SKM-1 (cell line): ENCODE measurements around the gene LIF.
"Not testable (repeated sequence)": the region's sequence is repeated elsewhere in the genome, so short reads cannot be mapped to it uniquely, and the experiment has no call there.

ENCODE experiments used
- DNase-seq: peaks from one replicate; lab custom pipeline; 2025; ENCODE audit not compliant: unreplicated experiment; lab: John Stamatoyannopoulos, UW

LIF gene

GRCh38 chr22:30210235-30210909, 36.2 kb downstream of the LIF start:
- DNase-seq = no peak

- DNase-seq = no peak
Observed at GRCh38 chr22:30209642-30210041, 36.9 kb downstream of the LIF start.

- no peak for DNase-seq
Observed at GRCh38 chr22:30208631-30209603, 37.6 kb downstream of the LIF start.

GRCh38 chr22:30206944-30207343, 39.6 kb downstream of the LIF start:
- no peak for DNase-seq

DNA sequence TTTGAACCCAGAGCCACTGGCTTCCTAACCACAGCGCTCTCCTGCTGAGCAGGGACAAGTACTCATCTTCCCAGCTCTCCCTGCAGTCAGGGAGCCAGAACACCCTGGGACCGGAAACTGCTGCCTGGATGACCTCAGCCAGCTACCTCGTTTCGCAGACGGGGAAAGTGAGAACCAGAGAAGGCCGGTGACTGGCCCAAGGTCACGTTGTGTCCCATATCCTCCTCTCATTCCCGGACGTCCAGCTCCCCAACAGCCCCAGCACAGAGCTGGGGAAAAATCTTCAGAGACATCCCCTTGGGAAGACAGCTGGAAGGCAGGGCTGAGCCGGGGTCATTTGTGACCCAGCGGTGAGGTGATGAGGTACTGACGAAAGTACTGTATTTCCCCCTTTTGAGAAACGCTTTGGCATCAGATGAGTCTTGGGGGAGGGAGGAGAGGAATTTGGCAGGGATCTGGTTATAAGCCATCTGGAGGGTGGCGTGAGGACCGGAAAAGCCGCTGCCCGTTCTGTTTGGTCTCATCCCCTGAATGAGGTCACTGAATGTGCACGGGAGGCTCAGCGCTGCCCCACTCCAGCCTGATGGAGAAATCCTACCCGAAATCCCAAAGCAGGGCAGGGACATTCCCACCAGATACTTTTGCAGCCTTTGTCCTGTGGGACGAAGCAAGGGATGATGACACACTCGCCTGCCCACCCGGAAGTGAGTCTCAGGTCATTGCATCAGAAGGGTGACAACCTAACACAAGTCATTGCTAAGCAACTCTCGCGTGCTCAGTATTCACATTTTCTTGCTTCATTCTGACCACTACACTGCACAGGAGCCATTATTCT, 41.1 kb downstream of the LIF start:
- no peak for DNase-seq

DNA sequence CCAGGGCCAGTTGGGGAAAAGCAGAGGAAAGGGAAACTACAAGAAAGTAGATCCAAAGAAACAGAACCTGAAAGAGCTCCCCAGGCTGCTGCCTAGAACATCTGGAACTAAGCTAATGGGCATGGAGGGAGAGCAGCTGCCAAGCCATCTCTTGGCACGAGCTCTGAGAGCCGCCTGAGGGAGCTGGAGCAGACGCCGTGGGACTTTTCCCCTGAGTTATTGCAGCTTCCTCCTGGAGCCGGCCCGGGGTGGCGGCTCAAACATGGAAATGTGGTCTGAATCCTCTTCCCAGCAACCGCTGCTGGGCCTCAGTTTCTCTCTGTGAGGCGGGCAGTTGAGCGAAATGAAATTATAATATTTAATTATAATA, 41.8 kb downstream of the LIF start:
- no peak for DNase-seq

DNA sequence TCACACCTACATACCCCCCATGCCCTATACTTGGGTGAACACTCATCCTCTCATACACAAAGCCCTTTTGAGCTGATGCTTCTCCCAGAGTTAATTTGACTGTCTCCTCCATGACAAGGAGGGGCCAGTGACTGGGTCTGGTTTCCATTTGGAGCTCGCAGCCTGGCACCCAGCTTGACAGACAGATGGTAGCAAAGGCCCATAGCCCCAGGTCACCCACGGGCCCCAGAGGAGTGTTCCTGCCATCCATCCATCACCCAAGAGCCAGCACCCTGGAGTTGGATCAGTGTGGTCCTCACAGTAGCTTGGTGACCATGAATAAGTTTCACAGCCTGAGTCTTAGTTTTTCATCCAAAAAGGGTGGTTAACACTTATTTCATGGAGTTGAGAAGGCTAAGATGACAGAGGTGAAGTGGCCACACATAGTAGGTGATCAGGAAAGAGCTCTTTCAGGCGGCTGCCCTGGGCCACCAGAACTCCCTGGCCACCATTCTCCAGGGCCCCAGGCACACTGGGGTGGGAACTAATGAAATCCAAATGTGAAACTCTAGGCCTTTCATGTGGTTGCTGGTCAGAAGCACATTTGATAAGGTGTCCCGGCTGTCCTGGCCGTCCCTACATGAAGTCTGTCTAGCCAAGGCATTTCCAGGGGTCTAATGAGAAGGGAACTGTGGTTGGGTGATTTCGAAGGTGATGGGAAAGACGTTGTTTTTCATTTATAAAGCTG, 42.4 kb downstream of the LIF start:
- no peak for DNase-seq

DNA sequence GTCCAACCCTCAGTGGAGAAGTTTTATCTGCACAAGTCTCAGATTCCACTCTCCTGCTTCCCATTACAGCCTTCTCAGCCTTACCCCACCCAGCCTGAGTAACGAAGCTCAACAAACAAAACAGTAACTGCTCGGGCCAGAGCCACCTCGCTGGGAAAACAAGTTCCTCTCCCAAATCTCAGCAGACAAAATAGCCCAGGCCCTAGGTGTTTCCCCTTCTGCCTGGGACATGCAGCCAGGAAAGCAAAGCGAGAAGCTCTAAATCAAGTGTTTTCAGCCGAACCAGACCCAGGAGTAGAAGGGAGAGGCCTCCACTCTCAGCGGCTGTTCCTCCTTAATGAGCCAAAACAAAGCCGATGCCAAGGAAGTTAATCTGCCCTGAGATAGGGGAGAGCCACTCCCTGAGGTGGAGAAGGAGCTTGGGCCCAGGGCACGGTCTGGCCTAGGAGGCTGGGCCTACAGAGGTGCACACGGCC, 44.0 kb downstream of the LIF start:
- no peak for DNase-seq

DNA sequence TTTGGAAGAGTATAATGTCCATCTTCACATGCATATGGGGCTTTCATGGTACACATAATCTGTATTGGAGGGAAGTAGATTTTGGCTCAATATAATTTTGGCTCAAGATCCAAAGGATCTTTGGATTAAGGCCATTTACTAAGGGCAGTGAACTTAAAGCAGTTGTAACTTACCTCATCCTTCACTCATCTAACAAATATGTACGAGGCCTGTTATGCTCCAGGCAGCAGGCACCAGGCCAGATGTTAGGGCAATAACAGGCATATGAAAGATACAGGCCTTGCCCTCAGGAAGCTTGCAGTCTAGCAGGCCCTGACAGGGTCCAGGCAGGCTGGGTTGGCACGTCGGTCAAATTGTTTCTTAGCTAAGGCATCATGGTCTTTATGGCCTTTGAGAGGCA, 44.6 kb downstream of the LIF start:
- DNase-seq = no peak

GRCh38 chr22:30200905-30201304, 45.7 kb downstream of the LIF start:
- not testable (repeated sequence) for DNase-seq

- no peak for DNase-seq
Observed at GRCh38 chr22:30198921-30199320, 47.6 kb downstream of the LIF start.

GRCh38 chr22:30198152-30198825, 48.3 kb downstream of the LIF start:
- no peak for DNase-seq

- no peak for DNase-seq
Observed at GRCh38 chr22:30197389-30197788, 49.2 kb downstream of the LIF start.

- no peak for DNase-seq
Observed at GRCh38 chr22:30196880-30197336, 49.7 kb downstream of the LIF start.

GRCh38 chr22:30196141-30196879, 50.2 kb downstream of the LIF start:
- DNase-seq = no peak

DNA sequence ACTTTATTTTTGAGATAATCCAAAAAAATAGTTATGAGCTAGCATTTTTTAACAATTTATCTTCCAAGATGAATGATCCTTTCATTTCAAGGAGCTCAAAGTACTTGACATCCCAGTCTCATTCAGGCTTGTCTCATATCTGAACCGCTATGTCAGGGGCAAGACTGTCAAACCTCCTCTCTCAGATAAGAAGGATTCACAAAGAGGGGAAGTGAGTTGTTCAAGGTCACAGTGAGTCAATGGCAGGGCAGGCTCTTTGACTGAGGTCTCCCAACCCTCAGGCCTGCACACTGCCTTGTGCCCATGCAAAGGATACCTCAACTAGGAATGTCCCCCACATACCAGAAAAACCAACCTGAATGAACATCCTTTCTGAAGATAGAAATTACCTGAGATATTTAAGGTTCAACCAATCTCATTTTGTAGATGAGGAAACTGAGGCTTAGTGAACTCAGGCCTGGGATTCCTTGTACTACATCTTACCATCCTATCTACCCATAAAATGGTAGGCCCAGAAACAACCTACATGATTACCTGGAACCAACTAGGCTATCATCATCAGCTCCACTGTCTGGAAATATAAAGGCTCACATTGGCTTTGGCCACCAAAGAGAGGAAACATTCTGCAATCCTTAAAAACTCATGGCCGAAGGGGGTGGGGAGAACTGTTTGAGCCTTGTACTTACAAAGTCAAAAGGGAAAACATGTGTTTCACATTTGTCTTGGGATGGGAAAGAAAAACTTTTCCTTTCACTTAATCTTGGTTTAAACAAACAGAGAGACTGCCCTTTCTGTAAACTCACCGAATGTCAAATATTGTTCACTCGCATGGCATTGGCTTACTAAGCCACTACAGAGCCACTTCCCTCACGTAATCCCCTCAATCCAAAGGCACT, 51.1 kb downstream of the LIF start:
- DNase-seq = no peak

DNA sequence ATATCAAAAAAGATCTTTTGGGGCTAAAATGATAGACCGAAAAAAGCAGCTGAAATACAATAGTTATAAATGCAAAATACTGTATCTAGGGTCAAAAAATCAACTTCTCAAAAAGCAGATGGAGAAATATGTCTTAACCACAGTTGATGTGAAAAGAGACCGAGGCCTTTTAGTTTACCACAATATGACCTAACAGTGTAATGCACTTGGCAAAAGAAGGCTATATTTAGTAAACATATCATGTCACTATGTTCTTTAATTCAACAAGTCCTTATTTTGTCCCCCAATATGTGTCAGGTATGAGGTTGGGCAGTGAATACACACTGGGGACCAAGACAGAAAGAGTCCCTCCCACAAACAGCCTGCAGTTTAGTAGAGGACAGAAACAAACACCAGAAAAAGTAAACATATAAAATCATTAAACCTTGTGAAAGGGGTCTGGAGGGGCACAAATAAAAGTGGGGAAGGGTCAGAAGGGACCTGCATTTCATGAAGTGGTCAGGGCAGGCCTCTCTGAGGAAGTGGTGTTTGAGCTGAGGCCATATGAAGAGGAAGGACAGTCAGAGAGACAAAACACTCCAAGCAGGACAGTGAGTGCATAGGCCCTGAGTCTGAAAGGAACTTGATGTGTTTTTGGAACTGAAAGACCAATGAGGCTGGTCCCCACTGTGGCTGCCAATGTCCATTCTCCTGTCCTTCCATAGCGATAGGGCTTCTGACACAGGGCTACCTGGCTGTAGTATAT, 53.4 kb downstream of the LIF start:
- no peak for DNase-seq

GRCh38 chr22:30192427-30192826, 54.1 kb downstream of the LIF start:
- DNase-seq = no peak
